ENCODE measurements around the gene IRF5.
"Not testable (repeated sequence)": the region's sequence is repeated elsewhere in the genome, so short reads cannot be mapped to it uniquely, and the experiment has no call there.

IRF5 gene

GRCh38 chr7:128906766-128907559 is 30.8 kb upstream of the IRF5 start:
- no peak for DNase-seq

GRCh38 chr7:128908750-128909624 is 28.7 kb upstream of the IRF5 start:
- DNase-seq: no peak

GRCh38 chr7:128909625-128910568 is 27.8 kb upstream of the IRF5 start:
- DNase-seq: no peak

- DNase-seq: no peak
These were observed 27.2 kb upstream of the IRF5 start, which contains the start of gene KCP for GRCh38 chr7:128910569-128910945. Gene KCP, minus strand, starts transcription at chr7:128910709. Its CDS starts 33 bp downstream, at chr7:128910676.

- DNase-seq: no peak
These were observed 26.2 kb upstream of the IRF5 start for GRCh38 chr7:128911423-128912031.

- DNase-seq: no peak
These were observed 25.4 kb upstream of the IRF5 start for GRCh38 chr7:128912281-128912680.

GRCh38 chr7:128912709-128913495 is 24.8 kb upstream of the IRF5 start:
- not testable (repeated sequence) for DNase-seq

GRCh38 chr7:128913870-128914565 is 23.7 kb upstream of the IRF5 start:
- DNase-seq: no peak

- no peak for DNase-seq
These were observed 23.1 kb upstream of the IRF5 start for GRCh38 chr7:128914566-128915151.

- no peak for DNase-seq
These were observed 22.4 kb upstream of the IRF5 start for GRCh38 chr7:128915271-128915819.

GRCh38 chr7:128915841-128916642 is 21.7 kb upstream of the IRF5 start:
- no peak for DNase-seq

GRCh38 chr7:128916643-128916915 is 21.1 kb upstream of the IRF5 start:
- no peak for DNase-seq

- no peak for DNase-seq
These were observed 20.6 kb upstream of the IRF5 start for GRCh38 chr7:128917122-128917521.

GRCh38 chr7:128918016-128918665 is 19.6 kb upstream of the IRF5 start:
- DNase-seq: no peak

- no peak for DNase-seq
These were observed 18.5 kb upstream of the IRF5 start for GRCh38 chr7:128919241-128919640.

- DNase-seq: no peak
These were observed 17.6 kb upstream of the IRF5 start for GRCh38 chr7:128919881-128920799.

- DNase-seq: no peak
These were observed 16.7 kb upstream of the IRF5 start for GRCh38 chr7:128920913-128921582.
